Lower leg skin (tissue), 4 donors: Measurements from ENCODE around the gene CHCHD4. TPM values are rescaled to one million over a fixed set of nuclear protein-coding genes. Genes with fewer than 3 reads are reported as not detected.
"Not testable (repeated sequence)": the region's sequence is repeated elsewhere in the genome, so short reads cannot be mapped to it uniquely, and the experiment has no call there.

ENCODE experiments used
- DNase-seq, 2 donors: peaks; one replicate each; pipeline ENCODE4 v3.0.0-alpha.2; 2019; ENCODE audit warnings: low spot score in 2 of 2
- H3K4me3 ChIP-seq: fragments of 200-600 bp; sonication (generic); 2 replicates; pipeline ENCODE4 v1.5.1; 2017; ENCODE audit warnings: mild to moderate bottlenecking, low read depth; ENCODE audit not compliant: poor library complexity, severe bottlenecking
- POLR2A ChIP-seq, 2 donors: fragments of 450-650 bp; IDR thresholded peaks; one replicate each; pipeline ENCODE4 v1.6.1; 2016 to 2017; ENCODE audit warnings: antibody characterized with exemption in 2 of 2, mild to moderate bottlenecking in 1 of 2, moderate library complexity in 1 of 2
- WGBS, 2 donors: methylation state at CpG; one replicate each; pipeline ENCODE4 v1.1.5; 2018; 5-methylcytosine and 5-hydroxymethylcytosine counted together
- intact Hi-C: fragments of 100-400 bp; cut with DNase I; formaldehyde crosslinking; loops from one replicate; pipeline ENCODE4 v1.15.0; 2023; ENCODE audit warnings: low total_unique reads
- total RNA-seq, 4 donors: library from RNA; depleted of rRNA; stranded (reverse); fragments of >200 nt; gene quantifications; one replicate each; pipeline ENCODE4 v1.1.0, GENCODE V29; 2016
- TF ChIP-seq, protein P1 (sequence below), 3 donors: fragments of 450-650 bp; IDR thresholded peaks; one replicate each; pipeline ENCODE4 v1.5.1; 2016; ENCODE audit warnings: antibody characterized with exemption in 3 of 3, mild to moderate bottlenecking in 3 of 3, moderate library complexity in 2 of 3

The CHCHD4 gene
- total RNA-seq, 4 donors from 2014 or later = 8.4 to 14.6 (median 11.8) TPM

DNA sequence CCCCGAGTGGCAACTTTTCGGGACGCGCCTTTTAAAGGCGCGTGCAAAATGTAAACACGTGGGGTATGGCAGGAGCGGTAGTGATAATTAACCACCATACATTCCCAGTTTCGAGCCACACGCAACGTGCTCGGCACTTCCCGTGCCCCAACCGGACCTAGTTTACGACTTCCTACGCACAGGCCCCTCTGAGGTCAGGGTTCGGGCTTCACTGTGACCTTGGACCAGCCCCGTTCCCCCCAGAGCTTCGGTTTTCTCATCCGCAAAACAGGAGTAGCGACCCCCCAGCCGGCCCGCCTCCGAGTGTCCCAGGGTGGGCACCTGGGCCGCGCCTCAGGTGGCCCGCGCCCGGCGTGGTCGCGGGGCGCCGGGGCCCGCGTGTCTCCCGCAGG, 451 bp downstream of the CHCHD4 start:
- WGBS, 2 donors = 0 to 1% methylated on average over 29 to 33 of the region's 37 CpGs
- intact Hi-C loops = loop anchor here (10.0 kb wide), 1 partner anchor 51 kb away; the partner anchor contains the start of genes LSM3 and XPC
- DNase-seq = peak in 1 of 2 donors; percentile 94
- H3K4me3 ChIP-seq = peak overlapping the region; percentile 99
- TF ChIP-seq, protein P1, sequence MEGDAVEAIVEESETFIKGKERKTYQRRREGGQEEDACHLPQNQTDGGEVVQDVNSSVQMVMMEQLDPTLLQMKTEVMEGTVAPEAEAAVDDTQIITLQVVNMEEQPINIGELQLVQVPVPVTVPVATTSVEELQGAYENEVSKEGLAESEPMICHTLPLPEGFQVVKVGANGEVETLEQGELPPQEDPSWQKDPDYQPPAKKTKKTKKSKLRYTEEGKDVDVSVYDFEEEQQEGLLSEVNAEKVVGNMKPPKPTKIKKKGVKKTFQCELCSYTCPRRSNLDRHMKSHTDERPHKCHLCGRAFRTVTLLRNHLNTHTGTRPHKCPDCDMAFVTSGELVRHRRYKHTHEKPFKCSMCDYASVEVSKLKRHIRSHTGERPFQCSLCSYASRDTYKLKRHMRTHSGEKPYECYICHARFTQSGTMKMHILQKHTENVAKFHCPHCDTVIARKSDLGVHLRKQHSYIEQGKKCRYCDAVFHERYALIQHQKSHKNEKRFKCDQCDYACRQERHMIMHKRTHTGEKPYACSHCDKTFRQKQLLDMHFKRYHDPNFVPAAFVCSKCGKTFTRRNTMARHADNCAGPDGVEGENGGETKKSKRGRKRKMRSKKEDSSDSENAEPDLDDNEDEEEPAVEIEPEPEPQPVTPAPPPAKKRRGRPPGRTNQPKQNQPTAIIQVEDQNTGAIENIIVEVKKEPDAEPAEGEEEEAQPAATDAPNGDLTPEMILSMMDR (IDR thresholded peaks at IDR 0.05) = no peak
- TF ChIP-seq POLR2A (IDR thresholded peaks at IDR 0.05) = no peak

DNA sequence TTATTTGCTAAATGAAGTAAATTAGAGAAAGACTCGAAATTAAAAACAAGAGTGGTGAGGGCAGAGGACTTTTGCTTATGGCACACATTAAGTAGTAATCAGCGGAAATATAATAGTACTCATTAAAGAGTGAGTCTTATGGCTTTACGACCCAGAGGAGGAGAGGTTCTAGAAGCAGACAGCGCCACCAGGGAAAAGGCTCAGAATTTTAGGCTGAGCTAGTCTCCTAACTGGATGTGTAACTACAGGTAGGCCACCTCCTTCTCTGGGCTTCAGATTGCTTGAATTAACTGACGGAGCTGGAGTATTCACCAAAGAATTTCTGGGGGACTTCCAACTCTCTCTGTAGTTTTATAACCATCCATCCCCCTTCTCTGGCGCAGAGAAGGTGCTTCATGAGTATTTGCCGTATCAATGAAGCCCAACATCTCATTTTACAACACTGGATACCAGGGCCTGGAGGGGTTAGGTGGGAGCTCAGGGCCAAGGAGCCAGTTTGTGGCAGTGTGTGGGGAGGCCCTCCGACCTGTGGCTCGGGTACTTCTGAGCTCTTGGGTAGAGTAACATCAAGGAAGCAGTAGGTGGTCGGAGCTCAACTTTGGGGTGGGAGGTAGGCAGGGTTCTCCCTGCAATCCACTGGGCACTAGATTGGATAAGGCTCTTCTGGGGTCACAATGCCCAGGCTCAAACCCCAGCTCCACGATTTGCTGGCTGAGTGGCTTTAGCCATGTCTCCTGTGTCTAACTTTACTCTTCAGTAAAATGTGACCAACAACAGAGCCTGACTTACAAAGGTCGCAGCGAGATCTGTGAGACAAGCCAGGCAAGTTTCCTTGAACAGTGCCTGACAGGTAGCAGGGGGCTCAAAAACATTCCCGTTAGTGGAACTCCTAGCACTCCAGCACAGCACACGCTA, 1.1 kb downstream of the CHCHD4 start:
- peak overlapping the region; percentile 99 for H3K4me3 ChIP-seq
- 38 to 39% methylated on average over 15 of the region's 15 CpGs for WGBS, 2 donors
- intact Hi-C loops = loop anchor here (10.0 kb wide), 1 partner anchor 51 kb away; the partner anchor contains the start of genes LSM3 and XPC
- peak in 1 of 2 donors; percentile 63 for DNase-seq
- TF ChIP-seq, protein P1 (IDR thresholded peaks at IDR 0.05) = no peak
- TF ChIP-seq POLR2A (IDR thresholded peaks at IDR 0.05) = no peak

DNA sequence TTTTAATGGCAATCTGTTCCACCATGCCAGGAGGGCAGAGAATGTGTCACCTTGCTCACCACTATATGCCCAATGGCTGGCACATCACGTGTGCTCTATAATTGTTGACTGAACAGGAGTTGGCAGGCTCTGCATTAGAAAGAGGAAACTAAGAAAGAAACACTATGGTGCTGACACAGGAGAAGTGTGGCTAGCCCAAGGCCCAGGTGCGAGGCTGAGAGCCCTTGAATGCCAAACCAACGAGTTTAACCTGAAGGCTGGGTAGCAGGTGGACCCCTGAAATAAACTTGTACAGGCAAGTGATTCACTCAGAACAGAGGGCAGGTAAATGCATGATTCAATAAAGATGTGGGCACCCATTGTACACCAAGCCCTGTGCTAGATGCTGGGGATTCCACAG, 2.4 kb downstream of the CHCHD4 start:
- WGBS, 2 donors = 48 to 71% methylated on average over 3 of the region's 3 CpGs
- DNase-seq = peak in 1 of 2 donors; percentile 17
- intact Hi-C loops = loop anchor here (10.0 kb wide), 1 partner anchor 52 kb away; the partner anchor contains the start of genes LSM3 and XPC
- H3K4me3 ChIP-seq = no peak overlapping the region
- TF ChIP-seq, protein P1 (IDR thresholded peaks at IDR 0.05) = no peak
- no peak for TF ChIP-seq POLR2A (IDR thresholded peaks at IDR 0.05)

DNA sequence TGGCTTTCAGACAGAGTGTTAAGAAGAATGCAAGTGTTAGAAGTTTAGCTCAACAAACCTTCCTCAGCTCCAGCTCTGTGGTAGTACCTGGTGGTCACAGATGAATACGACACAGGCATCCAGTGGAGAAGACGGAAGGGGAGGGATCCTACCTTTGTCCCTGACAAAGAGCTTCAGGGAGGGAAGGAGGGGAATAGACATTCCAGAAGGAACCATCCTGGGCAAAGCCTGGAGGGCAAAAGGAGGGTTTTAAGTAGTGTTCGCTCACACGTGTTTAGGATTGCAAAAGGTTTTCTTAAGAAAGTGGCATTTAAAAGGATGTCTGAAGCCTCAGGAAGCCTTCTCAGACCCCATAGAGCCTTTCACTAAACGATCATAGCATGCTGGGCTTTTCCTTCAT, 2.8 kb downstream of the CHCHD4 start:
- TF ChIP-seq, protein P1 (IDR thresholded peaks at IDR 0.05) = no peak
- TF ChIP-seq POLR2A (IDR thresholded peaks at IDR 0.05) = no peak
- DNase-seq = no peak
- H3K4me3 ChIP-seq = no peak overlapping the region
- intact Hi-C loops = loop anchor here (10.0 kb wide), 1 partner anchor 53 kb away; the partner anchor contains the start of genes LSM3 and XPC
- WGBS, 2 donors = 69 to 79% methylated on average over 5 of the region's 5 CpGs

DNA sequence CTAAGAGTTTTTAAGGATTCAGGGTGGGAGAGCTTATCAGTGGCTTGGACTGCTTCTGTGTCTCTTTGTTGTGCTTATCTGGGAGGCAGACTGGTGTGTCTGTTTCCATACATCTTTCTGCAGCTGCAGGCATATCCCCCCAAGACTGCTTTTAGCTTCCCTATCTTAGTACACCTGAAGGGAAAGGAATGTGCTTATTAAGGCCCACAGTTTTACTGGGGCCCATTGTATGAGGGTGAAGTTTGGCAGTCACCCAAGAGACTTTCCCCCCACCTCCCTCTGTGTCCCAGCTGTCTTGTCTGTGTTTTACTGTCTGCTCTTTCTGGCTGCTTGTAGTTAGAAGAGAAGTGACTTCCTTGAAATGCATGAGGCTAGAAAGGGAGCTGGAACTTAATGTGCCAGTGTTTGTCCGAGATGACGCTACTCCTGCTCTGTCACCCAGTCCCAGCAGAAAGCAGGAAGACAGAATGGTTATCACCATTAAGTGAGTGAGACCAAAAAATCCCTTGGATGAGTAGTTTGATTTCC, 3.7 kb downstream of the CHCHD4 start:
- 90 to 95% methylated on average over 2 of the region's 2 CpGs for WGBS, 2 donors
- DNase-seq = peak in 1 of 2 donors; percentile 34
- intact Hi-C loops = loop anchor here (10.0 kb wide), 1 partner anchor 54 kb away; the partner anchor contains the start of genes LSM3 and XPC
- H3K4me3 ChIP-seq = not testable (repeated sequence)
